ENCODE data around the gene P4HB.
A peak's percentile ranks its signal among the peaks of the same experiment; 100 is the strongest.

The P4HB gene

DNA sequence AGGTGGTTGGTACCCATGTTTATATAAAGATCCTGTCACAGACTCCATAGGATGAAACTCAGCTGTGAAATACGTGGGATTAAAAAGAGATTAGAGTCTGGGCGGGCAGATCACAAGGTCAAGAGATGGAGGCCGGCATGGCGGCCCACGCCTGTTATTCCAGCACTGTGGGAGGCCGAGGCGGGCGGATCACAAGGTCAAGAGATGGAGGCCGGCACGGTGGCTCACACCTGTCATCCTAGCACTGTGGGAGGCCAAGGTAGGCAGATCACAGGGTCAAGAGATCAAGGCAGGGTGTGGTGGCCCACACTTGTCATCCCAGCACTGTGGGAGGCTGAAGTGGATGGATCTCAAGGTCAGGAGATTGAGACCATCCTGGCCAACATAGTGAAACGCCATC lies 35.1 kb upstream of the P4HB start:
- FAIRE-seq: no peak

DNA sequence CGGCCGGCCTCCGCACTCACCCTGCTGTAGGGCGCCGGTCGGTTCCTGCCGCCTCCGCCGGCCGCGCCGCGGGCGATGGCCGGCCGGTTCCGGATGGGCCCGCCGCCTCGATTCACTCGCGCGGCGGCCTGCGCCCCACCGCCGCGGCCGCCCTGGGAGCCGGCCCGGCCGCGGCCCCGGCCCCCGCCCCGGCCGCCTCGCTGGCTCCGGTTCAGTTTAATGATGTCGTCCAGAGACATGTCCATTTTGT lies 30.9 kb upstream of the P4HB start:
- no peak for FAIRE-seq

GRCh38 chr17:81890447-81891302 lies 30.3 kb upstream of the P4HB start:
- FAIRE-seq: no peak

GRCh38 chr17:81889602-81890001 lies 29.3 kb upstream of the P4HB start:
- FAIRE-seq: no peak

DNA sequence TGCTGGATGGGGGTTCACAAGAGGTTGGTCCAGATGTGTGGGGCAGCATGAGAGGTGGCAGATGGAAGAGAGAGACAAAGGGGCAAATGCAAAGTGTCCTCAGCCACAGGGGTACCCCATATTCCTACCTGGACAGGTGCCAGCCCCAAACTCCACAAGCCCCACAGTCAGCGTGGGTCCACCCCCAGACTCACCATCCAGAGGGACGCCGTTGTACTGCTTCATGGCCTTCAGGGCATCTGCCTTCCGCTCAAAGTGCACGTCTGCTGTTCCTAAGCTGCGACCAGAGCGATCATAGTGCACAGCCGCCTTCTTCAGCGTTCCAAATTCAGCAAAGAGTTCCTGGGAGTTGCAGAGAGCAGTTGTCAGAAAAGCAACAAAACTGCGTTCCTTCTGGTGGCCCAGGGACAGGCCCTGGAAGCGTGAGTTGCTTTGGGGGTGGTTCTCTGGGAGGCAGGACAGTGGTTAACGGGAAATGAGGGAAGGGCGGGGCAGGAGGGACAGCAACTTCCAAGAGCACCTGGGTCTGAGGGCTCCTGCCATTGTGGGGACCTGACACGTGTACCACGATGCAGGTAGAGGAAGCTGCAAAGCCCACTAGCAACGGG lies 28.8 kb upstream of the P4HB start:
- no peak for FAIRE-seq

- FAIRE-seq: no peak
These were observed 28.0 kb upstream of the P4HB start for GRCh38 chr17:81888105-81888987.

- no peak for FAIRE-seq
These were observed 25.7 kb upstream of the P4HB start for GRCh38 chr17:81885869-81886548.

DNA sequence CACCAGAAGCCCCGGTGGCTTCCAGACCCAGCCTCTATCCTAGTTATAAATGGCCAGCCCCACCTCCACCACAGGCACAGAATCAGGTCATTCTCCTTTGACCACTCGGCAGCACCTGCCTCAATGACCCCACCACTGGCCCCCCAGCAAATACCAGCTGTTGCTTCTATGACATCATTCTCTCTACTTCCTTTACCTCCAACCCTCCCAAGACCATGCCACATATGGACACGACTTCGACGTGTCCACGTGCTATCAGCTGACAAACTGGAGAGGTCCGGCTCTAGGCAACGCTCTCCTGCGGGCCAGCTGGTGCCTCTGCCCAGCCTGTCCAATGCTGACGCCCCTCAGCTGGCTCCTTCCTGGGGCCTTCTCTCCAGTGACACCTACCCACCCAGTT lies 25.1 kb upstream of the P4HB start:
- no peak for FAIRE-seq

DNA sequence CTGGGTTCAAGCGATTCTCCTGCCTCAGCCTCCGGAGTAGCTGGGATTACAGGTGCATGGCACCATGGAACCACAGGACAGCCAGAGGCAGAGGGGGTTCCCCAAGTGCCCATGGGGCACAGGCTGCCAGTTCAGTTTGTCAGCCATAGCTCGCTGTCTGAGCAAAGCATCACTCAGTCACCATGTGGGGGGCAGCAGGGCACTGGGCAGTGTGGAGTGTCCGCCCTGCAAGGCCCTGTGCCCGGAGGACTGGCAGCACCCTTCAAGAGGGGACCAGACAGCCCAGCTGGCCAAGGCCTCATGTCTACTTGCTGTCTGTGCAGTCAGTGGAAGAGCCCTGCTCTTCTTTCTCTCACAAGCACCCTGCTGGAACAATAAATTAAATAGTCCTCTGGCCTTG lies 24.6 kb upstream of the P4HB start:
- FAIRE-seq: no peak

GRCh38 chr17:81884520-81884919 lies 24.2 kb upstream of the P4HB start:
- FAIRE-seq: no peak

- no peak for FAIRE-seq
These were observed 18.8 kb upstream of the P4HB start for GRCh38 chr17:81879121-81879520.

DNA sequence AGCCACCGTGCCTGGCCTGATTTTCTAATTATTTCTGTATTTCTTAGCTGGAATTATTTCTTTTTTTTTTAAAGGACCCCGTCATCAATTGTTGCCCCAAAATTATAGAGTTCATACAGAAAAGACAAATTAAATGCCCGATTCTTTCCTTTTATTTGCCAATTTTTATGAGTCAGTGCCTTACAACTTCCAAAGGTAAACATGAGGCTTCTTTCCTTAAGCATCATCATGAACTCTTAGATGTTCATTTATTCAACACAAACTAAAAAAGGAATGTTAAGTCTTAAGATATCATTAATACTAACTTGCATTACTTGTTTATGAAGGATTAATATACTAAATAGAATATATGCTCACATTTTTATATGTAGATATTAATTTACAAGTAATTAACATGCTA lies 18.0 kb upstream of the P4HB start:
- FAIRE-seq: peak; percentile 27

- no peak for FAIRE-seq
These were observed 17.2 kb upstream of the P4HB start for GRCh38 chr17:81877569-81877968.

GRCh38 chr17:81871387-81872230 lies 11.3 kb upstream of the P4HB start:
- no peak for FAIRE-seq

- FAIRE-seq: no peak
These were observed 10.6 kb upstream of the P4HB start, which contains the start of gene ARHGDIA for GRCh38 chr17:81870981-81871386. TSS of gene ARHGDIA (minus strand) at chr17:81871337. CDS start at chr17:81869930, 1,407 bp downstream.

GRCh38 chr17:81870131-81870980 lies 10.0 kb upstream of the P4HB start:
- FAIRE-seq: no peak

DNA sequence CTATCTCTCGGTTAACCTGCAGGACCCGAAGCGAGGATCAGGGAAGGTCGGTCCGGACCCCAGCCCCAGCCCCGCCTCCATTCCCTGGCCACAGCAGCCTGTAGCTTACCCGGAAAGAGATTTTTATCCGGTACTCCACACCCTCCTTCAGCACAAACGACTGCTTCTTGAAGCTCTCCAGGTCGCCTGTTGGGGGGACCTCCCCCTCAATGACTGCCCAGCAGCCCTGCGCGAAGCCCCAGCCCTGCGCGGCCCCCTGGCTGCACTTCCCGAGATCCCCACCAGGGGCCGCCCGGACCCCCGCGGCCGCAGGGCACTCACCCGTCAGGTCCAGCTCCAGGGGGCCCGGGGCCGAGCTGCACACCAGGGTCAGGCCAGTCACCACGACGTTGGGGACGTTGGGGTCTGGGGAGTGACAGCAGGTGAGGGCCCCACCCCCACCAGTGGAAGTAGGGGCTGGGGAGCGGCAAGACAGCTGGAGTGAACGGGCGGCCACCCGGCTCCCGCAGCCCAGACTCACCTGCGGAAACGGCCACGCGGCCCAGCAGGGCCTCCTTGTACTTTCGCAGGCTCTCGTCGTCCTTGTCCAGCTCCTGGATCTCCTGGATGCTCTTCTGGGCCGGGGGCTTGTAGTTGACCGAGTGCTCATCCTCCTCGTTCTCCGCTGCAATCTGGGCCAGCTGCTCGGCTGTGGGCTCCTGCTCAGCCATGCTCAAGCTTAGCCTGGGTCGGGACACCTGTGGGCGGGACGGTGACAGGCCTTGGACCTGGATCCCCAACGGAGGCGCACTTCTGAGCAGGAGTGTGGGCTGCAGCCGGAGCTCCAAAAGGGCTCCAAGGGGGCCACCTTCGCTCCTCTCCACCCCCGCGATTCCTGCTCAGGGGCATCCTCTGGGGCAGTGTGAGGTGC lies 9.1 kb upstream of the P4HB start:
- FAIRE-seq: no peak

DNA sequence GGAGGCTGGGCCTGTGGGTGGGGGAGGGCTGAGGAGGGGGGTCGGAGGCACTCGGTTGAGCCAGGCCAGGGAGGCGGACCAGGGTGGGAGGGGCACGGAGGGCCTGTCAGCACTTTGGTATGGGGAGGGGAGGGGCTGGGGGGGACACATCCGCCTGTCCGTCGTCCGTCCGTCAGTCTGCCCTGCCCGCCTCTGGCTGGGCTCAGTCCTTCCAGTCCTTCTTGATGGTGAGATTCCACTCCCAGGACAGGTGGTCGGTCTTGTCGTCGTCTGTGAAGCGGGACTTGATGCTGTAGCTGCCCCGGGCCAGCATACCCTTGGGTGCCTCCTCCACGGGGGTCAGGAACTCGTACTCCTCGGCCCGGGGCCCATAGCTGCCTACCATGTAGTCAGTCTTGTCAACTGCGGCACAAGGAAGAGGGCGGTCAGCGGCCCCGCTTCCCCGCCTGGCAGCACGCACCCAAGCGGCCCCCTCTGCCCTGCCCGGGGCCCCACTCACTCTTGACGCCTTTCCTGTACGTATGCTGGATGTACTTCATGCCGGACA lies 8.4 kb upstream of the P4HB start:
- no peak for FAIRE-seq

- FAIRE-seq: no peak
These were observed 7.8 kb upstream of the P4HB start for GRCh38 chr17:81867991-81868673.

All from G401.6 (cell line).